IMR-90 (cell line): ENCODE measurements around the gene GALNT9. TPM values are rescaled to one million over a fixed set of nuclear protein-coding genes. Genes with fewer than 3 reads are reported as not detected.

Source experiments
- ATAC-seq: fragments of 200-7000 bp; cut with Tn5 transposase; 2 replicates; pipeline ENCODE4 v1.9.1; 2020; ENCODE audit warnings: low read depth, mild to moderate bottlenecking, moderate library complexity
- BruUV-seq: library from RNA; stranded (reverse); fragments of 400-500 nt; replicated peaks from 2 replicates; lab custom pipeline; 2021; lab: Mats Ljungman, UMichigan
- CTCF ChIA-PET: fragments of 300-600 bp; formaldehyde crosslinking; extraction: SDS; loops from one replicate; lab custom pipeline; 2021; ENCODE audit warnings: antibody characterized with exemption; lab: Yijun Ruan, JAX
- POLR2A ChIA-PET: fragments of 300-600 bp; sonication (Branson Sonifier 250); formaldehyde crosslinking; loops from one replicate; lab custom pipeline; 2022; ENCODE audit warnings: antibody characterized with exemption; ENCODE audit not compliant: unreplicated experiment; lab: Charles Lee
- DNase-seq: peaks from one replicate; pipeline ENCODE4 v3.0.0; 2013
- H2AFZ ChIP-seq: replicated peaks from 2 replicates; pipeline ENCODE3; 2013; ENCODE audit warnings: low read length, mild to moderate bottlenecking; ENCODE audit not compliant: poor library complexity
- H2AK5ac ChIP-seq: 2 replicates; pipeline ENCODE4 v1.6.1; 2013; ENCODE audit warnings: low read depth, low read length, inconsistent platforms
- H2AK9ac ChIP-seq: replicated peaks from 2 replicates; pipeline ENCODE3; 2013; ENCODE audit warnings: mild to moderate bottlenecking, low read depth, low read length, moderate library complexity; ENCODE audit not compliant: poor library complexity
- H2BK120ac ChIP-seq: 2 replicates; pipeline ENCODE4 v1.6.1; 2013; ENCODE audit warnings: low read depth, low read length, inconsistent platforms
- H2BK15ac ChIP-seq: 3 replicates; pipeline ENCODE4 v1.6.1; 2013; ENCODE audit warnings: low read depth, low read length, inconsistent platforms
- H2BK20ac ChIP-seq: 2 replicates; pipeline ENCODE4 v1.6.1; 2013; ENCODE audit warnings: low read depth, mild to moderate bottlenecking, inconsistent platforms, low read length, moderate library complexity
- H2BK5ac ChIP-seq: 2 replicates; pipeline ENCODE4 v1.6.1; 2013; ENCODE audit warnings: mild to moderate bottlenecking, low read depth, low read length, inconsistent platforms; ENCODE audit not compliant: poor library complexity, severe bottlenecking
- H3K14ac ChIP-seq: replicated peaks from 2 replicates; pipeline ENCODE4 v1.6.1; 2013; ENCODE audit warnings: low read depth, low read length, inconsistent platforms
- H3K18ac ChIP-seq: 2 replicates; pipeline ENCODE4 v1.6.1; 2013; ENCODE audit warnings: low read depth, low read length, control low read depth
- H3K23ac ChIP-seq: 2 replicates; pipeline ENCODE4 v1.6.1; 2013; ENCODE audit warnings: low read depth, low read length, inconsistent platforms
- H3K27ac ChIP-seq: 2 replicates; pipeline ENCODE4 v1.5.1; 2013; ENCODE audit warnings: mild to moderate bottlenecking, control low read depth, low read length; ENCODE audit not compliant: insufficient read depth
- H3K27me3 ChIP-seq: 2 replicates; pipeline ENCODE4 v1.6.1; 2013; ENCODE audit warnings: low read length; ENCODE audit not compliant: control insufficient read depth, insufficient read depth
- H3K36me3 ChIP-seq: 2 replicates; pipeline ENCODE4 v1.6.1; 2013; ENCODE audit warnings: low read length, mixed read lengths; ENCODE audit not compliant: control insufficient read depth, insufficient read depth
- H3K4ac ChIP-seq: 2 replicates; pipeline ENCODE4 v1.6.1; 2013; ENCODE audit warnings: low read depth, low read length, inconsistent platforms
- H3K4me1 ChIP-seq: 2 replicates; pipeline ENCODE4 v1.6.1; 2013; ENCODE audit warnings: low read length, mixed read lengths; ENCODE audit not compliant: control insufficient read depth, insufficient read depth
- H3K4me2 ChIP-seq: 2 replicates; pipeline ENCODE4 v1.6.1; 2013; ENCODE audit warnings: low read depth, mild to moderate bottlenecking, control low read depth, low read length, moderate library complexity
- H3K4me3 ChIP-seq: 2 replicates; pipeline ENCODE4 v1.5.1; 2013; ENCODE audit warnings: low read depth, mild to moderate bottlenecking, control low read depth, low read length, moderate library complexity; ENCODE audit not compliant: insufficient read depth
- H3K56ac ChIP-seq: 2 replicates; pipeline ENCODE4 v1.6.1; 2013; ENCODE audit warnings: low read length, inconsistent platforms; ENCODE audit not compliant: insufficient read depth; ENCODE audit errors: extremely low read depth
- H3K79me1 ChIP-seq, 2 experiments: 2 replicates each; pipeline ENCODE4 v1.6.1; 2013; ENCODE audit warnings: low read length in 2 of 2, inconsistent platforms in 1 of 2, low read depth in 1 of 2
- H3K9ac ChIP-seq: 2 replicates; pipeline ENCODE4 v1.6.1; 2013; ENCODE audit warnings: low read depth, low read length, control low read depth
- H3K9me1 ChIP-seq: 2 replicates; pipeline ENCODE4 v1.6.1; 2013; ENCODE audit warnings: low read length, inconsistent platforms; ENCODE audit not compliant: insufficient read depth
- H3K9me3 ChIP-seq: 2 replicates; pipeline ENCODE4 v1.6.1; 2013; ENCODE audit warnings: low read length; ENCODE audit not compliant: control insufficient read depth, insufficient read depth
- H4K20me1 ChIP-seq: 2 replicates; pipeline ENCODE4 v1.6.1; 2013; ENCODE audit warnings: low read length, inconsistent platforms; ENCODE audit not compliant: insufficient read depth
- H4K5ac ChIP-seq: 2 replicates; pipeline ENCODE4 v1.6.1; 2013; ENCODE audit warnings: mild to moderate bottlenecking, low read depth, low read length, control low read depth
- H4K8ac ChIP-seq, 2 experiments: 2 replicates each; pipeline ENCODE4 v1.6.1; 2013; ENCODE audit warnings: low read depth in 2 of 2, low read length in 2 of 2, control low read depth in 1 of 2, inconsistent platforms in 1 of 2
- H4K91ac ChIP-seq: 2 replicates; pipeline ENCODE4 v1.6.1; 2013; ENCODE audit warnings: low read depth, low read length, inconsistent platforms; ENCODE audit not compliant: insufficient read depth
- CTCF ChIP-seq: conservative IDR thresholded peaks from 2 replicates; pipeline ENCODE4 v1.5.1; 2012; ENCODE audit warnings: mild to moderate bottlenecking, low read depth, low read length, improper control_type of control experiment
- MAFK ChIP-seq: IDR thresholded peaks from 2 replicates; pipeline ENCODE4 v1.6.1; 2012; ENCODE audit warnings: low read depth, low read length, improper control_type of control experiment
- MXI1 ChIP-seq: IDR thresholded peaks from 2 replicates; pipeline ENCODE4 v1.6.1; 2012; ENCODE audit warnings: low read depth, mild to moderate bottlenecking, low read length, moderate library complexity, borderline replicate concordance
- NFE2L2 ChIP-seq: fragments of 150-350 bp; IDR thresholded peaks from 2 replicates; pipeline ENCODE4 v1.6.1; 2016; ENCODE audit warnings: low read depth, mild to moderate bottlenecking, low read length
- RAD21 ChIP-seq: IDR thresholded peaks from 2 replicates; pipeline ENCODE4 v1.6.1; 2012; ENCODE audit warnings: low read length, improper control_type of control experiment
- RFX5 ChIP-seq: IDR thresholded peaks from 2 replicates; pipeline ENCODE4 v1.8.0; 2012; ENCODE audit warnings: low read depth, mild to moderate bottlenecking, low read length, moderate library complexity
- SMC3 ChIP-seq: fragments of 150-350 bp; IDR thresholded peaks from 2 replicates; pipeline ENCODE4 v1.6.1; 2016; ENCODE audit warnings: low read depth, mild to moderate bottlenecking, antibody characterized with exemption, low read length, moderate library complexity
- USF2 ChIP-seq: fragments of 150-350 bp; IDR thresholded peaks from 2 replicates; pipeline ENCODE4 v1.6.1; 2017; ENCODE audit warnings: mild to moderate bottlenecking, antibody characterized with exemption, low read length, low read depth
- WGBS, 2 experiments: methylation state at CpG; one replicate each; pipeline versions ENCODE4 v1.1.5 to v1.1.7; 2013; ENCODE audit warnings: missing lambda C conversion rate in 2 of 2; ENCODE audit not compliant: insufficient read length in 1 of 2; ENCODE audit errors: extremely low coverage in 2 of 2; 5-methylcytosine and 5-hydroxymethylcytosine counted together
- dilution Hi-C: fragments of 300-500 bp; cut with HindIII; formaldehyde crosslinking; loops from one replicate; pipeline ENCODE4 v1.14.3; 2018; ENCODE audit warnings: low sequenced_read_pairs; ENCODE audit not compliant: unreplicated experiment
- in situ Hi-C: fragments of 300-500 bp; cut with MboI; formaldehyde crosslinking; loops from 3 replicates; pipeline ENCODE4 v1.14.3; 2019; ENCODE audit warnings: low sequenced_read_pairs, inconsistent platforms, mixed read lengths
- intact Hi-C: fragments of 100-400 bp; cut with micrococcal nuclease; formaldehyde crosslinking; loops from 2 replicates; pipeline ENCODE4 v1.10.0; 2022
- polyA plus RNA-seq, 3 experiments: library from polyadenylated mRNA; depleted of rRNA; stranded (reverse); fragments of >200 nt; gene quantifications; 2 replicates each; pipeline ENCODE4 v1.2.3, GENCODE V29; 2012; ENCODE audit warnings: low replicate concordance in 1 of 3
- total RNA-seq: library from RNA; depleted of rRNA; stranded (reverse); fragments of >200 nt; gene quantifications from 2 replicates; pipeline ENCODE4 v1.2.3, GENCODE V29; 2012

GALNT9 gene
- total and polyA plus RNA-seq, 2 of the 4 experiments (the other 2 are of a cell fraction): under 0.01 to 0.12 TPM

GRCh38 chr12:132282950-132283771 is 46.2 kb downstream of the GALNT9 start:
- Histone ChIP-seq H2BK15ac (no peak overlapping the region), H3K9ac (no peak overlapping the region), H2AK9ac (no peak overlapping the region), H3K23ac (no peak overlapping the region), H2BK20ac (no peak overlapping the region), H2BK5ac (no peak overlapping the region), H3K27me3 (peaks cover 16% of the 10 kb centered on the region; the same call in 1 of the 2 replicates), H3K56ac (no peak overlapping the region), H4K8ac (no peak overlapping the region), H2AFZ (no peak overlapping the region), H3K18ac (no peak overlapping the region), H3K4ac (no peak overlapping the region), H2BK120ac (no peak overlapping the region), H3K4me2 (no peak overlapping the region), H3K9me3 (no peaks in the 10 kb centered on the region; the same call in 1 of the 2 replicates), H4K20me1 (no peaks in the 10 kb centered on the region), H3K9me1 (no peaks in the 10 kb centered on the region), H4K91ac (no peak overlapping the region), H3K36me3 (no peaks in the 10 kb centered on the region), H3K27ac (no peak overlapping the region), H3K4me3 (no peak overlapping the region), H3K14ac (no peak overlapping the region), H4K5ac (no peak overlapping the region), H2AK5ac (no peak overlapping the region), H3K4me1 (no peaks in the 10 kb centered on the region), H3K79me1 (no peaks in the 10 kb centered on the region)
- ChIA-PET POLR2A (no interaction called here), CTCF (no interaction called here)
- no TSS peak for BruUV-seq
- DNase-seq (no peak), ATAC-seq (no peak)
- in situ Hi-C loops: no loop called here
- intact Hi-C loops: no loop called here
- TF ChIP-seq CTCF: no peak
- TF ChIP-seq USF2: no peak
- TF ChIP-seq MAFK: no peak
- TF ChIP-seq RAD21: no peak
- no peak for TF ChIP-seq RFX5
- no peak for TF ChIP-seq SMC3
- no peak for TF ChIP-seq NFE2L2
- TF ChIP-seq MXI1: no peak
- 49% methylated on average over 13 of the region's 39 CpGs; no CpG with 5 or more reads in 1 of the 2 experiments for WGBS, 2 experiments
- dilution Hi-C loops: no loop called here
